ENCODE measurements around the gene KRTAP10-3.

The KRTAP10-3 gene

DNA sequence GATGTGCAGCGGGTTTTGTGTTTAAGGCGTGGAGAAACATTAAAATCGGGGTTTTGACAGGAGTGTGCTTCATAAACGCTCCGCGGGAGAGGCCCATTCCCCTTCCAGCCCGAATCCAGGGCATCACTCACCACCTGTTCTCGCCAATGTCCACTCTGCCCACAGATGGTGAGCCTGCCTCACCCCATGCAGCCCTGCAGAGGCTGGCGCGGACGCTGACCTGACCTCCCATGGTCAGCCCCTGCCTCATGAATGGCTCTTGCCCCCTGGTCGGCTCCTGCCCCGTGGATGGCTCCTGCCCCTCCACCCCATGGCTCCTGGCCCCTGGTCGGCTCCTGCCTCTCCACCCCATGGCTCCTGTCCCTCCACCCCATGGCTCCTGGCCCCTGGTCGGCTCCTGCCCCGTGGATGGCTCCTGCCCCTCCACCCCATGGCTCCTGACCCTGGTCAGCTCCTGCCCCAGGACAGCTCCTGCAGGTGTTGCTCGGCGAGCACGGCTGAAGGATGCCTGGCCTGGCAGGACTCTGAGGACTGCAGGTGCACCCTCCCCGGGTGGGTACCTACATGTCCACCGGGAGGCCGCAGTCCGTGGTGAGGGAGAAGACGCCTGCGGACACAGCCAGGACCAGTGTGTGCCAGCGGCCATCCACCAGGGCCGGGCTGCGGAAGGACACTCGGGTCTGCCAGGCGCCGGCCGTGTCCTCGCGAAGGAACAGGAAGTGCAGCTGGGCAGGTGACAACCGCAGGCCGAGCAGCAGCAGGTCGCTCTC lies 25.3 kb downstream of the KRTAP10-3 start:
- H3K4me3 ChIP-seq = no peak overlapping the region
- H3K27ac ChIP-seq = no peak overlapping the region

DNA sequence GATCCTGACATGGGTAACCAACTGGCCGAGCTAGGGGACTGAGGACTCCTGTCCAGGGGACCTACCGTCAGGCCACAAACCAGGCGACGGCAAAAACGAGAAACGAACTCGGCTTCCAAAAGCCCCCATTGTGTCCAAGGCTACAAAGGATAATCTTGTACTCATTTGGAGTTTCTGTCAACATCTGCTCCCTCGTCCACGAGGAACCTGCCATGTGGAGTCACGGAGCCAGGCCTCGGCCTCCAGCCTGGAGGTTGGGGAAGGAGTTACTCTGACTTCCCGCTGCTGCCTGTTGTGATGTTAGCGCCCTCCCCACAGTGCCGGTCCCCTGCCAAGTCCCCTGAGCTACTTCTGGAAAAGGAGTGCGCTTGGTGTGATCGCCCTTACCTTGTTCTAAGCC lies 25.9 kb downstream of the KRTAP10-3 start:
- Histone ChIP-seq H3K27ac (no peak overlapping the region), H3K4me3 (no peak overlapping the region)

DNA sequence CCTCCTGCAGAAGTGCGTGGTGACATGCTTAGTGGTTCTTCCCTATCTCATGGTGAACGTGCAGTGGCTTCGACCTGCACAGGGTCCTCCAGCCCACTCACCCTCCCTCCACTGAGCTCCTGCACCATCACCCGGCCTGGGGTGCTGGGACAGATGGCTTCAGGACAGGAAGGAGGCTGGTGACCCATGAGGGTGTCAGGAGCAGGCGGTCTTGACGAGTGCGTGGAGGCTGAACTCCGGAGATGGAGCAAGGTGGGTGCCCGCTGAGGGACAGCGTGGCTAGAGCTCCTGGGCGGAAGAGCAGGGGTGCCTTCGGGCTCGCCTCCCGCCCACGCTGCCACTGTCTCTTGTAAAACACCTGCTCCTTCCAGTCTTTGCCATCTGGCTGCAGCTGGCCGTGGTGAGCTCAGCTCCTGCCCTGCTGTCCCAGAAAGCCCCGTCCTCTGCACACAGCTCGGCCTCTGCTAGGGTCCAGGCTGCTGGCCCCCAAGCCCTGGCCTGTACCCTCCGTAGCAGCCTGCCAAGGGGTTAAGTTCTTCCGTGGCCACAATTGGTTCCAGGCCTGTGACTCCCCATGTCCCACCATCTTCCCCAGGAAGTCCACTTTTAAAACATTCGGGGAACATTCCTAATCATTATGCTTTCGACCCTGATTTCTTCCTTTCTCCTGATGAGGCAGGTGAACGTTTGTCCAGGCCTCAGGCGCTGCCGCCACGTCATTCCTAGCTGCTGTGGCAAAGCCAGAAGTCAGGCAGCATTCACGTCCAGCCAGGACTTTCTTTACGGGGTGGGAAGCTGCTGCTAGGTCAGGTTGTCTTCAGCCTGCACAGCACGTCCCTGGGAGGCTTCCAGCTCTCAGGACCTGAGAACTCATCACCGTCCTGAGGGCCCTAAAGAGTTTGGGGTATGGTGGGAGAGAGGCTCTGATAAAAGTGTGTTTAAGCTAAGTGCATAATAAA lies 26.7 kb downstream of the KRTAP10-3 start:
- Histone ChIP-seq H3K27ac (no peak overlapping the region), H3K4me3 (no peak overlapping the region)

DNA sequence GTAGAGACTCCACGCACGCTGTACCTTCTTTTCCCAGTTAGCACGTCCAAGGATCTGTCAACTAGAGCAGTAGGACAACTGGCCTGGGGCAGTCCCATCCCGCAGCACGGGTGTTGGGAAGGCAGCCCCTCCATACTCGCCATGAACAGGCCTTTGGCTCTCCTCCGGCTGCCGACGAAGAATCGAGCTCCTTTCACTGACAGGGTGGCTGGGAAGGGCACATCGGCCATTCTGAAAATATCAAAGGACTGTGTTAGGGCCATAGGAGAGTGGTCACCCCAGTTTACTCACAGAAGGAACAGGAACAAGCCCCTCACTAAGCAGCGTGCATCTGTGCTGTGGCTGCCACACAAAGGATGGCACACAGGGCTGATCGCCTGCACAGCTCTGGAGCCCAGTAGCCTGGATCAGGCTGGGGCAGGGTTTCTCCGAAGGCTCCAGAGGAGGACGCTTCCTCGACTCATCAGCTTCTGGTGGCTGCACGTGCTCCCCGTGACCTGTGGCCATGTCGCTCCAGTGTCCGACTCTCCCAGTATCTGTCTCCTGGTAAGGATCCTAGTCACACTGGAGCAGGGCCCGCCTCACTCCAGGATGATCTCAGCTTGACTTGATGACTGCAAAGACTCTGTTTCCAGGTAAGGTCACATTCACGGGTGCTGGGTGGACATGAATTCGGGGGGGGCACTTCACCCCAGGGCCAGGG lies 27.5 kb downstream of the KRTAP10-3 start:
- H3K4me3 ChIP-seq = no peak overlapping the region
- no peak overlapping the region for H3K27ac ChIP-seq

DNA sequence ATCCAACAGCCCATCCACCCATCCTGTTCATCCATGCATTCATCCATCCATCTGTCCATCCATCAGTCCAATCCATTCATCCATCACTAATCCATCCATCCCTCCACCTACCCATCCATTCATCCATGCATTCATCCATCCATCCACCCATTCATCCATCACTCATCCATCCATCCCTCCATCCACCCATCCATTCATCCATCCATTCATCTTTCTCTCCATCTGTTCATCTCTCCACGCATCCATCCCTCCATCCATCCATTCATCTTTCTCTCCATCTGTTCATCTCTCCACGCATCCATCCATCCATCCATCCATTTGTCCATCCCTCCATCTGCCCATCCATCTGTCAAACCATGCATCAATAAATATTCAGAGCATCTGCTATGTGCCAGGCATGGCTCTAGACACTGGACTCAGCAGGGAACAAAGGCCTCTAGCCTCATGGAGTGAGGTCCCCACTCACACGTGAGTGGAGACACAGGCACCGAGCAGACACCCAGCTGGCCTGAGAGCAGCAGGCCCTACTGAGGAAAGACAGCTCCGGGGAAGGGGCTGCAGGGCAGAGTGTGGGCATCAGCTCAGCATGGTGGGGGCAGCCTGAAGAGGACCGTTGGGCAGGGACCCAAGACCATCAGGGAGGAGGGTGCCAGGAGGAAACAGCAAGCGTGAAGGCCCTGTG lies 28.2 kb downstream of the KRTAP10-3 start:
- Histone ChIP-seq H3K27ac (no peak overlapping the region), H3K4me3 (no peak overlapping the region)

DNA sequence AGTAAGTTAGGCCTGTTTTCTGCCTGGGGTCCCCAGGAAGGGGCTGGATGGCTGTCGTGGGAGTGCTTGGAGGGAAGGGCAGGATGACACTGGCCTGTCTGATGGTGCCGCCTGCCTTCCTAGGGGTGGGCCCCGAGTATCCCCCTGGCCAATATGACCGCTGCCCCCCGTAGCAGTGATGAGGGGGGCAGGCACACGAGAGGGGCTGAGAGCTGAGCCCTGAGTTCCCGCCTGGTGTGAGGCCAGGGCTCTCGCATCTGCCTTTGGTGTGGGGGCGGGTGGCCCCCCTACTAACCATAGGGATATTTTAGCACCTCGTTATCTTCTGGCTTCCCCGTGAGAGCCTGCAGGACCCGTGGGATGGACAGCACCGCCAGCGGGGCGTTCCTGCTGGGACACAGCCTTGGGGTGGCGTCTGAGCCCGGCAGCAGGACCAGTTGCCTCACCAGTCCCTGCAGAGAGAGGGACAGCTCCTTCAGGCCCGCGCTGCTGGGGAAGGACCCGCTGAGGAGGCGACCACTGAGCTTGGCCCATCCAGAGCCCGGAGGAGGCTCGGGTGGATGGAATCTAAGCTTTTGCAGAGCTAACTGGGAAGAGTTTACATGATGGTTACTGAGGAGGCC lies 29.0 kb downstream of the KRTAP10-3 start:
- H3K27ac ChIP-seq = no peak overlapping the region
- H3K4me3 ChIP-seq = no peak overlapping the region

DNA sequence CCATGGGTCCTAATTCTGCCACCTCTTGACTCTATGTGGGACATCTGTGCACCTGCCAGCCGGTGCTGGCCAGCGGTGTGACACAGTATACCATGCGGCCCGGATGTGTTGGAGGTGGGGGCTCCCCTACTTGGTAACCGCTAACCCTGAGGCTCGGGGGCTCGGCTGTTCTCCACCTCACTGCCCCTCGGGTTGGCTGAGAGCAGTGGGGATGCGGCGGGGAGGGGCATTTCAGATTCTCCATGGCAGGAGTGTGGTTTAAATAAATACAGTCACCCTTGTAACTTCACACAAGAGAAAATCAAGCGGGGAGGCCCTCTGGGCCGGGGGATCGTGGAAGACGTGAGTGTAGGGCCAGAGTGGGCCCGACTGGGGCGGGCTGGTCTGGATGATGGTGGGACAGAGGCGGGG lies 29.6 kb downstream of the KRTAP10-3 start:
- H3K4me3 ChIP-seq = no peak overlapping the region
- no peak overlapping the region for H3K27ac ChIP-seq

DNA sequence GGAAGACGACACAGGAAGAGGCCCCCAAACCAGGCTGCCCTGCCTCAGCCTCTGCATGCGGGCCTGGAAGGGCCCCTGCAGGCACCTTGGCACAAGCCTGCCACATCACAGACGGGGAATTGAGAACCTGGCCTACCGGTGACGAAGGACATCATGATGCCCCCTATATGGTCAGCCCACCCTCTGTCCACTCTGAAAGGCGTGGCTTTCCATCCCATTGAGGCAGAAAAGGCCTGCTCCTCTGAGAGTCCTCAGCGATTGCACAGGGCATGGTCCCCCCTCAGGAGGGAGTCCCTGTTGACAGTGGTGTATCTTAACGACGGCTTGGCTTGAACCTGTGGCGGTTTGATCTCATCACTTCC lies 30.0 kb downstream of the KRTAP10-3 start:
- Histone ChIP-seq H3K27ac (no peak overlapping the region), H3K4me3 (no peak overlapping the region)

DNA sequence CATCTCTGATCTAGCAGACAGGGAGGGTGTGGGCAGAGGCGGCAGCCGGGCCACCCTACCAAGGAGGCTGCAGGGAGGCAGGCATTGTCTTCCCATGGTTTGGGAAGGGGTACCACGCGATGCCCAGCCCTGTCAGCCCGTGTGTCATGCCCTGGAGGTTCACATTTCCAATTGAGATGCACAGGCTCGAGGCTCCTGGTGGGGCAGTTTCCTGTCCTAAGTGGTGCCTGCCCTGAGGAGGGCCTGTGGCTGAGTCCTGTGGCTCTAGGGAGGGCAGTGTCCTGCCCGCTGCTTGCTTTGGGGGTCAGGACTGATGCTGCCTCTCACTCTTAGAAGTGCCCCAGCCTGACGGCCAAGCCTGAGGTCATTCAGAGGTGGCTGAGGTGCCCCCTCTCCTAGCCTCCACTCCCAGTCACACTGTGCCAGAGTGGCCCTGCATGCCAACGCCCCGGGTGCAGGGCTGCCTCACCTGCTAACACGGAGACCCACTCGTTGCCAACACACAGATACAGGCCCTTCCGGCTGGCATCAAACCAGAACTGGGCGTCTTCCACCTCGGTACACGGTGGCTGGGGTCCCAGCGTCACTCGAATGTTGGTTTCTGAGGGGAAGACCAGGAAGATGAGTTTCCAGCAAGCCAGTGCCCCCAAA lies 30.5 kb downstream of the KRTAP10-3 start:
- no peak overlapping the region for H3K4me3 ChIP-seq
- H3K27ac ChIP-seq = no peak overlapping the region

DNA sequence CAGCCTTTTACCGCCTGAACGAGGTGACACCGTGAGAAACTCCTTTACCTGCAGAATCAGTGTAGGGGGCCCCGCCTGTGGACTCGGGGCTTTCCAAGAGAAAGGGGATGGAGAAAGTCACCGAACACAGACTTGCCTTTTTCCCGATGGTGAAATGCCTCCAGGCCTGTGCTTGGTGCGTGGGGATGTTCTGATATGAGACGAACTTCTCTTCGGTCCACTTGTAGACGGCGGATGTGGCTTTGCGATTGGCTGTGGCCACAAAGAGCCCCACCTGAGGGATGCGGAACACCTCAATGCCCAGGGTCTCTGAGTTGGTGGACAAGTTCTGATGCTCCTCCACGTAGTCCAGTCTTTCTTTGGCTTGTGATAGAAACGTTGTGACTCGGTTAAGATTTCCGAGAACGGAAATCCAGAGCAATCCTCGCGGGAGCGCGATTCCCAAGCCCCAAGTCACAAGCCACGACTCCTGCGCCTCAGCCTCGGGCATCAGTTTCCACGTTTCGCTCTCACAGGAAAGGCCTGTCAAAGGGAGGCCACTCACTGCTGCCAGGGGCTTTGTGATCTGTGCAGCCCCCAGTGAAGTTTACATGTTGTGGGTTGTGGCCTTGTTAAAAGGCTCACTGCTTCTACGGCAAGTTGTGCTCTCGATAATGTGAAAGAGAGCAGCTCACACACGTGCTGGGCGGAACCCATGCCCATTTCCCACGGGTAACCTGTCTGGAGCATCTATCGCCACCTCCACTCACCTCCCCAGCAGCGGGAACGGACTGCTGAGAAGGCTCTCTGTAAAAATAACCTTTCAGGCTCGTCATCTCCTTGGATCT lies 31.2 kb downstream of the KRTAP10-3 start:
- Histone ChIP-seq H3K27ac (no peak overlapping the region), H3K4me3 (no peak overlapping the region)

DNA sequence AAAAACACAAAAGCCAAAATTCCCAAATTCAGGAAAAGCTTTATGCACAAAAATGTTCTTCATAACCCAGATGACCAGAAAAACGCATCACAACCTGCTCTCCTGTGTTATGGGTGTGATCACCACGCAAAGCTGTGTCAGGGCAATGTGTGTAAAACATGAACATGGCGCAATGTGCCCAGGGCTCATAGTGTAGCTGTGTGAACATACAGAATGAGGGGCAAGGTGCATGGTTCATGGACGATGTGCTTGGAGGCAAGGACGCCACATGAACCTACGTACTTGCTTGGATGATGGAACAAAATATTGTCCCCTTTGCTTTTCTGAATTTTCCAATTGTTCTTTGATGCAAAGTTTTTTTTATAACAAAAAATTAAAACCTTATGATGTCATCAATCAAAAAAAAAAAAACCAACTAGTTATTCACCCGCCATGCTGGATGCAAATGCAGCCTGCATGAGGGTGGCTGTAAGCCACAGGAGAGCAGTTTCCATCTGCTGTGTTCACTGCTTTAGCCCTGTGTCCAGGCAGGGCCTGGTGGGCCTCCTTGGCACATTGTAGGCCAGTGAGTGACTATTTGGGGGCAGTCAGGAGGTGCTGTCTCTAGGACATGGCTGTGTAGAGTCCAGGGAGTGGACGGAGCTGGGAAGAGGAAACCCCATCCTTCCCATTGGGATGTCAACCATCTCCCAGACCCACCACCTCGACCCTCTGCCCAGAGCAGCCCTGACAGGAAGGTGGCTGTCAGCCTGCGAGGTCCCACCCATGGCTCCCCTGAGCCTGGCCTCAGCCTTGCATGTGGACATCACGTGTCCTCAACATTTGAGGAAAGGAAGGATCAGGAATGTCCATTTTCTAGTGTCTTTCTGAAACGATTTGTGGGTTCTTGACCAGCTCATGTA lies 32.2 kb downstream of the KRTAP10-3 start:
- Histone ChIP-seq H3K4me3 (no peak overlapping the region), H3K27ac (no peak overlapping the region)

DNA sequence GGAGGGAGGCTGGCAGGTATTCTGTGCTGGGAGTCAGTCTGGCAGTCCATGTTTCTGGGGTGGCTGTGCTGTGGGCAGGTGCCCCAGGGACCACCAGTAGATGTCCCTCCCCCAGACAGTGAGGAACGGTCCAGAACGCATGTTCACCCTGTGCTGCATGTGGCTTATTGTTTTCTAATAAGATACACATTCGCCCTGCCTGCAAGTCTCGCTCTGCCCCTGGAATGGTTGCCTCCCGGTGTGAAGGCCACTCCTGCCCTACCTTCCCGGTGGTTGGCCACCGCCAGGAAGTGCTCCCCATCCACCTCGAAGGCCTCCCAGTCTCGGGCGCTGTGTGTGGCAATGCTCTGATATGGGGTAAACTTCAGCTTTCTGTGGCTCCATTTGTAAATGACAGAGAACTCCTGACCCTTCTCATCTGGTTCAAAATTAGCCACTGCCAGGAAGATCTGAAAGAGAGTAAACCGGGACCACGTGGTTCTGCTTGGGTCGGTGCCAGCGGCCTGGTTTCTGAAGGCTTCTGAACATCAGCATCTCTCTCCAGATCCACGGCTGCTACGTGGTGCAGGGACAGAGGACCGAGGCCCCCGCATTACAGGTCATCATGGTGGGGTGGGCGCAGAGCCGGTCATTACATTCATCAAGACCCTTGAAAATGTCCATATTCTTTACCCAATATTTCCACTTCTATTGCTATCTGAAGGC lies 33.1 kb downstream of the KRTAP10-3 start:
- Histone ChIP-seq H3K4me3 (no peak overlapping the region), H3K27ac (no peak overlapping the region)

DNA sequence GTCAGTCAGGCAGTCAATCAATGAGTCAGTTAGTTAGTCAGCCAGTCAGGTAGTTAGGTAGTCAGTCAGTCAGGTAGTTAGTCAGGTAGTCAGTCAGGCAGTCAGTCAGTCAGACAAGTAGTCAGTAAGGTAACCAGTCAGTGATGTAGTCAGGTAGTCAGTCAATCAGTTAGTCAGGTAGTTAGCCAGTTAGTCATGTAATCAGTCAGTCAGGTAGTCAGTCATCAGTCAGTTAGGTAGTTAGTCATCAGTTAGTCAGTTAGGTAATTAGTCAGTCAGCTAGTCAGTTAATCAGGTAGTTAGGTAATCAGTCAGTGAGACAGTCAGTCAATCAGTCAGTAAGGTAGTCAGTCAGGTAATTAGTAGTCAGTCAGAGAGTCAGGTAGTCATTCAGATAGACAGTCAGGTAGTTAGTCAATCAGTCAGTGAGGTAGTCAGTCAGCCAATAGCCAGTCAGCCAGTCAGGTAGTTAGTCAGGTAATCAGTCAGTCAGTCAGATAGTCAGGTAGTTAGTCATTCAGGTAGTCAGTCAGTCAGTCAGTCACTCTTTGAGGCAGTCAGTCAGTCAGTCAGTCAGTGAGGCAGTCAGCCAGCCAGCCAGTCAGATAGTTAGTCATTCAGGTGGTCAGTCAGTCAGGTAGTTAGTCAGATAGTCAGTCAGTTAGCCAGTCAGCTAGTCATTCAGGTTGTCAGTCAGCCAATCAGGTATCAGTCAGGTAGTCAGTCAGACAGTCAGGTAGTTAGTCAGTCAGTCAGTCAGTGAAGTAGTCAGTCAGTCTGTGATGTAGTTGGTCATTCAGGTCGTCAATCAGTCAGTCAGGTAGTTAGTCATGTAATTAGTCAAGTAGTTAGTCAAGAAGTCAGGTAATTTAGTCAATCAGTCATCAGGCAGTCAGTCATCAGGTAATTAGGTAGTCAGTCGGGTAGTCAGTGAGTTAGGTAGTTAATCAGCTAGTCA lies 33.9 kb downstream of the KRTAP10-3 start:
- no peak overlapping the region for H3K4me3 ChIP-seq
- H3K27ac ChIP-seq = no peak overlapping the region

DNA sequence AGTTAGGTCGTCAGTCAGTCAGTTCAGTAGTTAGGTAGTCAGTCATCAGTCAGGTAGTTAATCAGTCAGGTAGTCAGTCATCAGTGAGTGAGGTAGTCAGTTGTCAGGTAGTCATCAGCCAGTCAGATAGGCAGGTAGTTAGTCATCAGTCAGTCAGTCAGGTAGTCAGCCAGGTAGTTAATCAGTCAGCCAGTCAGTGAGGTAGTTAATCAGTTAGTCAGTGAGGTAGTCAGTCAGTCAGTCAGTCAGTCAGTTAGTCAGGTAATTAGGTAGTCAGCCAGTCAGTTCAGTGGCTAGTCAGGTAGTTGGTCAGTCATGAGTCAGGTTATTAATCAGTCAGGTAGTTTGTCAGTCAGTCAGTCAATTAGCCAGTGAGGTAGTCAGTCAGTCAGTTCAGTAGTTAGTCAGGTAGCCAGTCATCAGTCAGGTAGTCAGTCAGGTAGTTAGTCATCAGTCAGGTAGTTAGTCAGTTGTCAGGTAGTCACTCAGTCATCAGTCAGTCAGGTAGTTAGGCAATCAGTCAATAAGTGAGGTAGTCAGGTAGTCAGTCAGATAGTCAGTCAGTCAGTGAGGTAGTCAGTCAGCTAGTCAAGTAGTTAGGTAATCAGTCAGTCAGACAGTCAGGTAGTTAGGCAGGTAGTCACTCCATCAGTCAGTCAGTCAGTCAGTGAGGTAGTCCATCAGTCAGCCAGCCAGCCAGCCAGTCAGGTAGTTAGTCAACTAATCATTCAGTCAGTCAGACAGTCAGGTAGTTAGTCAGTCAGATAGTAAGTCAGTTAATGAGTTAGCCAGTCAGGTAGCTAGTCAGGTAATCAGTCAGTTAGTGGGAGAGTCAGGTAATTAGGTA lies 34.8 kb downstream of the KRTAP10-3 start:
- Histone ChIP-seq H3K27ac (no peak overlapping the region), H3K4me3 (no peak overlapping the region)
